Dedifferentiated amniotic fluid mesenchymal stem cell (primary cell): Measurements from ENCODE around the gene TMEM205.
"Not testable (repeated sequence)": the region's sequence is repeated elsewhere in the genome, so short reads cannot be mapped to it uniquely, and the experiment has no call there.

Source experiments
- DNase-seq: peaks from one replicate; pipeline ENCODE4 v3.0.0-alpha.2; 2016; ENCODE audit errors: extremely low spot score

TMEM205 gene

DNA sequence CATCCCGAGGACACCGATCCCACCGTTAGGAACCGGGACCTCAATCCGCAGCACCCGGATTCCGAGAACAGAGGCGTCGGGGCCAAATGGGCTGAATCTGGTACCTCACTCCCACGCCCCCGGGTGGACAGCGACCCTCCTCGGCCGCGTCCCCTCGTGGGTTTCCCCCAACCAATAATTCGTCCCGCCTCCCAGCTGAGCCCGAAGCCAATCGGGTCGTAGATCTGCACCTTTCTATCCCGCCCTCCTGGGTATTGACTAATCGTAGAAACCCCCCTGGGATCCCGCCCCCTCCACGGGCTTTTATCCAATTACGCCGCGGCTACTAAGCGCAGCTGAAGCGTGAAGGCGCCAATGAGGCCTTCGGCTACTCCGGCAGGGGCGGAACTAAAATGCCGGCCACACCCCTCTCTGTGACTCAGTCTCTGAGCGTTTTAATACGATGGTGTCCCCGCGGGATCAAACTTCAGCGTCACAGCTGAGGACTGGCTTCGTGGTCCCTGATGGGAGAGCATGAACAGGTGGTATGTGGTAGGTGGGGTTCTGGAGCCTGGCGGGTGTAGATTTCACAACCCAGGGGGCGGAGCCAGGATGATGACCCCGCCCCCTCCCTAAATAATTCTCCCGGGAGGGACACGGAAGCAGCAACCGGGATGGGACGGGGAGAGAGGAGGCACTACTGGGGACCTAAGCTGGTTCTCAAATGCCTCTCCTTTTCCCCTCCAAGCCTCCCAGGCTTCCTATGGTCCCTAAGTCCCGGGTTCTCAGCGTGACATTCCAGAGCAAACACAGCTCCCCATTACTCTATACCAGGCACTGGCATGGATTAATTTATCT is at the start of gene TMEM205, which contains the start of gene CCDC159:
TSS of gene TMEM205 (minus strand) at position 165 of the 837 bp plus-strand sequence. CDS start 649 bp downstream, outside the sequence.
TSS of gene CCDC159 (plus strand) at position 416 of the 837 bp plus-strand sequence. CDS start at position 504, 88 bp downstream.
- DNase-seq = peak; percentile 99

DNA sequence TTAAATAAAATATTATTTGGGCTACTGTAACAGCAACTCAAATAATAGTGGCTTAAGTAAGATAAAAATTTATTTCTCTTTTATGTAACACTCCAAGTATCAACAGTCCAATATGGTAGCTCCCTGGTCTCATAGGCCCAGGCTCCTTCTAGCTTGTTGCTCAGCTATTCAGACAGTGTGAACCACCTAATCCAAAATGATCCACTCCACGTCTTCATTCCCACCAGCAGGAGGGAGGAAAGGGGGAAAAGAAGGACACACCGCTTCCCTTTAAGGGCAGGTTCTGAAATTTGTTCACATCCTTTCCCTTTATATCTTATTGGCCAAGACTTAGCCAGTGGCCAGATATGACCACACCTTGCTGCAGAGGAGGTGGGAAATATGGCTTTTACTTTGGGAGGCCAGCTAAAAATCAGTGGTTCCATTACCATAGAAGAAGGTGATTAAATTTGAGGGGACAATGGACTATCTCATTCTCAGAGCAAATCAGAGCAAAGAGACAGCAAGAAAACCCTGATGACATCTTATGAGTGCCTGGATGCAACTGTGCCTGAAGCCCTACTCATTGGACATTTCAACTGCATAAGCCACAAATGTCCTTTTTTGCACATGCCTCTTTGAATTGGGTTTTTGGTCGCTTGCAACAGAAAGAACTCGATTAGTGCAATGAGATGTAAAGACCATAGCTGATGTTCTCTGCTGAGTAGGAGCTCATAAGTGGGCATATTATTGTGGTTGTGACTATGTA is 45.0 kb upstream of the TMEM205 start:
- DNase-seq = no peak

DNA sequence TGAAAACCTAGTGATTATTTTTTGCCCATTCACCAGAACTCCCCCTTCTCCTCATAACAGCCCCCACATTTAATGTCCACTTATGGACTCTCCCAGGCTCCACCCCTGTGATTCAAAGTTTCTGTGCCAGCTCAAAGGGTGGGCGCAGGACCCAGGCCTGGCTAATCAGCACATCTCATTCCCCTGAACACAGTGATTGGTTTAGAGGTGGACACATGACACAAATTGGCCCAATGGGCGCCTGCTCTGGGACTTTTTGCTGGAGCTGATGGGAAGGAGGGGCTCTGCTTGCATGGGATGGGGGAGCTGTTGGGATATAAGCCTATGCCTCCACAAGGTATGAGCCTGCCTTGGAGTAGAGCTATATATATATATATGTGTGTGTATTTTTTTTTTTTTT is 44.3 kb upstream of the TMEM205 start:
- DNase-seq = no peak

DNA sequence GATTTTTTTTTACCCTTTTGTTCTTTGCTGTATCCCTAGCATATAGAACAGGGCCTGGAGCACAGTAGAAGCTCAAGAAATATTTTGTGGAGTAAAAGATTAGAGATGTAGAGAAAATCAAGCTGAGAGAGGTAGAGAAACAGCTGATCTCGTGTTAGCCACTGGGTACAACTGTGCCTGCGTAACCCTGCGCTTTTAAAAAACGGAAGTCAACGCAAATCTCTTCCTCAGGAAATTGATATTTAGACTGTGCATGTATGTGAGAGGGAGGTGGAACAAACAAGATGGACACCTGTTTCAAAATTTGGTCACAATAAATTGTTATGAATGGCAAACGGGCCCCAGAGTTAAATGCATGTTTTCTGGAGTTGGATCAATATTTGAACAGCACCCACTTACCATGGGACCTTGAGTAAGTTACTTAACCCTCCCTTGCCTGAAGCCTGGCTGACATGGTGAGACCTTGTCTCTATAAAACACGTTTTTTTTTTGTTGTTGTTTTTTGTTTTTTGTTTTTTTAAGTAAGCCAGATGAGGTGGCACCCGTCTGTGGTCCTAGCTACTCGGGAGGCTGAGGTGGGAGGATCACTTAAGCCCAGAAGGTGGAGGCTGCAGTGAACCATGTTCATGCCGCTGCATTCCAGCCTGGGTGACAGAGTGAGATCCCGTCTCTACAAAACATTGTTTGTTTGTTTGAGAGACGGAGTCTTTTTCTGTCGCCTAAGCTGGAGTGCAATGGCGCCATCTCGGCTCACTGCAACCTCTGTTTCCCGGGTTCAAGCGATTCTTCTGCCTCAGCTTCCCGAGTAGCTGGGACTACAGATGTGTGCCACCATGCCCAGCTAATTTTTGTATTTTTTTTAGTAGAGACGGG is 41.3 kb upstream of the TMEM205 start:
- no peak for DNase-seq

DNA sequence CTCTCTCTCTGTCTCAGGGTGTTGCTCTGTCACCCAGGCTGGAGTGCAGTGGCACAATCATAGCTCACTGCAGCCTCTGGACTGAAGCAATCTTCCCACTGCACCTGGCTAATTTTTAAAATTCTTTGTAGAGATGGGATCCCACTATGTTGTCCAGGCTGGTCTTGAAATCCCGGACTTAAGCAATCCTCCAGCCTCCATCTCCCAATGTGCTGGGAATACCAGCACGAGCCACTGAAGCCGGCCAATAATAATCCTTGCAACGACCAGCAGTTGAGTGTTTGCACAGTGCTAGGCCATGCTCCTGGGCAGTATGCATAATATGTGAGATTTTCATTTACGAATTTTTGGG is 38.7 kb upstream of the TMEM205 start:
- DNase-seq = no peak

DNA sequence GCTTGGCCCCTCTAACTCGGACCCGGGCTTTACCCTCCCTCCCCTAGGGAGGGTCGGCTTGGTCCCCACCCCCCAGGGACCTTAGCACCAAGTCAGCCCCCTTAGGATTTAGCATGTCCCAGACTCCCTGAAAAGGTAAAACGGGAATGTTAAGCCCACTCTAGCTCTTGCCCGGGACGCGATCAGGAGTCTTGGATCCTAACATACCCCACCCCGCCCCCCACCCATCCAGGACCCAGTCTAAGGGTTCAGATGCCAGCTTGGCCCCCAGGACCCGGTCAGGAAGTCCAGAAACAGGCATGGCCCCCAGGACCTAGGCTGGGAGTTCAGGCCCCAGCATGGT is 37.6 kb upstream of the TMEM205 start:
- no peak for DNase-seq

DNA sequence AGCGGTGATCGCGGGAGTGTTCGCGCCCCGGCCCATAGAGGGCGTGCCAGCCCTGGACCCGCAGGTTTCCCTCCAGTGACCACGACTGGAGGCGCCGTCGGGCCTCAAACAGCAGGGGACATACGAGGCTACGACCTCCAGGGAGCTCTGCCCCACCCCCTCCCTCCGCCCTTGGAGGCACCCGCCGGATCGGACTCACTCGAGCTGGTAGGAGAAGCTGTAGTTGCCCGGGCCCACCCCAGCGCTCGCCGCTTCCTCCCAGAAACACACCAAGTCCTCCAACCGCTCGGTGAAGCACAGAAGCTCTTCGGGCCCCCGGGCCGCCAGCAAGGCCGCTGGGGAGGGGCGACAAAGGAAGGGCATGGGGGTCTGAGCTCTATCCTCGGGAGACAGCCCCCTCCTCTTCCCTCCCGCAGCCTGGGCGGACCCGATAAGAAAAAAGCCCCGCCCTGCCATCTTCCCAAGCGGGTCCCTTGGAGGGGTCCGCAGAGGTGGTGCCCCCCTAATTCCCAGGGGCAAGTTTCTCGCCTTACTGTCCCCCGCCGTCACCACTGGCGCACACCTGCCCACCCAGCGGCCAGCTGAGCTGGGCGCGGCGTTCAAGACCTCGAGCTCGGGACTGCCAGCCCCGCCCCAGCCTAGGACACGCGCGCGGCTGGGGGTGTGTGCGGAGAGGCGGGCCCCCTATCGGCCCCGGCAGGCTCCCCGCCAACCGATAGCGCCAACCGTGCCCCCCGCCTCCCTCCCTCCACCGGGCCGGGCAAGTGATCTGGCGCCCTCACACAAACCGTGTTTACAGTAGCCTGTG is 37.0 kb upstream of the TMEM205 start:
- no peak for DNase-seq

DNA sequence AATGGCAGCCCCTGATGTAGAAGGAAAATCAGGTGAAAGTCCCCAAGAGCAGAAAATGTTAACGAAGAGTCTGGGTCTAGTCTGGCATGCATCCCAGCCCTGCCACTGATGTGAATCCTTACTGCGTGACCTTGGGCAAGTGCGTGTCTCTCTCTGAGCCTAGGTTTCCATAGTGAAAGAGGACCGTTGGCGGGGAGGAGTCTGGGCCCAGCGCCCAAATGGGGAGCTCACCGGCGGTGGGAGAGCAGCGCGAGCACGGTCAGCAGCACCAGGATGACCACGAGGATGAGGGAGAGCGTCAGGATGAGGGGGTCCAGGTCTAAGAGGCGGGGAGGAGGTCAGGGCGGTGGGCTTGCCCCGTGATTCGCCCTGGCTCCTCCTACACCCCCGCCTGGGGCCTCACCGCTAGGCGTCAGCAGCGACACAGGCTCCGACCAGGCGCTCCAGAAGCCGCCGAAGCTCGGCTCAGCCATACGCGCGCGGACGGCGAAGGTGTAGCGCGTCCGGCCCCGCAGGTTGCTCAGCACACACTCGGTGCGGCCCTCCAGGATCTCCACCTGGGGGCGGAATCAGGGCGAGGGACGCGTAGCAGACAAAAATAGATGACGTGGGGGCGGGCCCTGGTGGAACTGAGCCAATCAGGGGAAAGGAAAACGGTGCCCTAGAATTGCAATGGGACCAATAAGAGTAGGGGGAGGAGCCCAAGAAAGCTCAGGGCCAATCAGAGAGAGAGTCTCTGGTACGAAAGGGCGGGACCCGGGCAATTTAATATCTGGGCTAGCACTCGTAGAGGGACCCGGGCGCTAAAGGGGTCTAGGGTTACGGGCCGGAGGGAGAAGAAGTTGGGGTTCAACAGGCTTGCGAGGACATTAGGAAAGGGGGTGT is 34.8 kb upstream of the TMEM205 start:
- DNase-seq = peak; percentile 89

DNA sequence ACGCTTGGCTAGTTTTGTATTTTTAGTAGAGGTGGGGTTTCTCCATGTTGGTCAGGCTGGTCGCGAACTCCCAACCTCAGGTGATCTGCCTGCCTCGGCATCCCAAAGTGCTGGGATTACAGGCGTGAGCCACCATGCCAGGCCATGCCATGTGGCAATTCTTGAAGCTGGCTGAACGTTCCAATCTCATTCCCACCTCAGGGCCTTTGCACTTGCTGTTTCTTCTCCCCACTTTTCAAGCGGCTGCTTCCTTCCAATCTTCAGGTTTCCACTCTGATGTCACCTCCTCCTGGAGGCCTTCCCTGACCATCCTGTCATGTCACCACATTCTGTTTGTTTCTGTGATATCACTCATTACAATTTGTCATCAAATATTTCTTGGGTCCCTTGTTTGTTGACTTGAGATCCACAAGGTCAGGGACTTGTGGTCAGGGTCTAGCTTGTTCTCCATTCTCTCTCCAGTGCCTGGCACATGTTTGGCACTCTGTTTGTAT is 33.8 kb upstream of the TMEM205 start:
- no peak for DNase-seq

DNA sequence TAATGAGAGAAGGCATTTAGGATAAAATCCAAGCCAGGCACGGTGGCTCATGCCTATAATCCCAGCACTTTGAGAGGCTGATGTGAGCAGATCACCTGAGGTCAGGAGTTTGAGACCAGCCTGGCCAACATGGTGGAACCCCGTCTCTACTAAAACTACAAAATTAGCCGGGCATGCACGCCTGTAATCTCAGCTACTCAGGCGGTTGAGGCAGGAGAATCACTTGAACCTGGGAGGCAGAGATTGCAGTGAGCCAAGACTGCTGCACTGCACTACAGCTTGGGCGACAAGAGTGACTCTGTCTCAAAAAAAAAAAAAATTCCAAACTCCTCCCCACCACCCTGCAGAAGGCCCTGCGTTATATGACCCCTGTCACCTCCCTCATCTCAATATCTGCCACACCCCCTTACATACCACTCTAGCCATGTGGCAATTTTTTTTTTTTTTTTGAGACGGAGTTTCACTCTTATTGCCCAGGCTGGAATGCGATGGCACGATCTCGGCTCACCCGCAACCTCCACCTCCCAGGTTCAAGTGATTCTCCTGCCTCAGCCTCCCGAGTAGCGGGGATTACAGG is 33.3 kb upstream of the TMEM205 start:
- DNase-seq = not testable (repeated sequence)

DNA sequence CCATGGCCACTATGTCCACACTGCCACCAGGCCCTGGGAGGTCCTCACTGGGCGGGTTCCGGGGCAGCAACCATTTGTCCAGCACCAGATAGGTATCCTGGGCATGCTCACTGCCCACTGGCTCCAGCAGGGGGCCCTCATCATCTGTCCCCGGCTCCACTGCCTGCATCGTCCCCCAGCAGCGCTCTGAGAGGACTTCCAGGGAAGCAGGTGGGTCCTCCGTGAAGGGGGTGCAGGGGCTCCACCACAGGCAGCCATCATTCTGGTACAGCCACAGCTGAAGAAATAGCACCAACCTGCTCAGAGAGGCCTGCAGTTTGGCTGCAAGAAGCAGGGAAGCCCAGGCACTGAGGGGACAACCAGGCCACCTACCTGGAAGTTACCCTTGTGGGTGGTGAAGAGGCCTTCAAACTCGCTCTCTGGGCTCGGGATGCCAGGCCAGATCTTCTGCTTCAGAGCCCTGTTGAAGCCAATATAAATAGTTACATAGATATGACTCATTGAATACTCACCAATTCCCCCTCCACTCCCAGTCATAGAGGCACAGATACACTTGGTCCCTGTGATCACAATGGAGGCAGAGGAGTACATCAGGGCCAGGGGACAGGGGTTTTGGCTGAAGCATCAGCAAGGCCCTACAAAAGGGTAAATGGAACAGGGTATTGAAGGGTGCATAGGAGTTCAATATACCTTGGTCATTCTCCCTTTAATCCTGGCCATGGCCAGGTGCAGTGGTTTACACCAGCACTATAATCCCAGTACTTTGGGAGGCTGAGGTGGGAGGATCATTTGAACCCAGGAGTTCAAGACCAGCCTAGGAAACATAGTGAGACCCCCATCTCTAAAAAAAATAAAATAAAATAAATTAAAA is 32.5 kb upstream of the TMEM205 start:
- DNase-seq = peak; percentile 63

DNA sequence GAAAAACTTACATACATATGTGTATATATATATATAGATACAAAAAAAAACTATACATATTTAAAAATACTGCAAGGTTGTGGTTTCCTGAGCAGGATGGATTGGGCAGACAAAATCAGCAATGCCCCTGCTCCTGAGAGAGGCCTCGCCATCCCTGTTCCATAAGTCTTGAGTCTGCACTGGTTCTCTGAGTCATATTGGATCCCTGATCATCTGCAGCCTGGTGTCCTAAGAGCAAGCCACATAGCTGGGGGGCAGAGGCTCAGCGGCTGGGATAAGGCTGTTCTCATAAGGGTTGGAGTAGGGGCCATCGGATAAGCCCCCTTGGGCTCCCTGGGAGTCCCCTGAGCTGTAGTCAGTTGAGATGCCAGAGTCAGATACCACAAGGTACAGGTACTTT is 31.7 kb upstream of the TMEM205 start:
- DNase-seq = no peak

DNA sequence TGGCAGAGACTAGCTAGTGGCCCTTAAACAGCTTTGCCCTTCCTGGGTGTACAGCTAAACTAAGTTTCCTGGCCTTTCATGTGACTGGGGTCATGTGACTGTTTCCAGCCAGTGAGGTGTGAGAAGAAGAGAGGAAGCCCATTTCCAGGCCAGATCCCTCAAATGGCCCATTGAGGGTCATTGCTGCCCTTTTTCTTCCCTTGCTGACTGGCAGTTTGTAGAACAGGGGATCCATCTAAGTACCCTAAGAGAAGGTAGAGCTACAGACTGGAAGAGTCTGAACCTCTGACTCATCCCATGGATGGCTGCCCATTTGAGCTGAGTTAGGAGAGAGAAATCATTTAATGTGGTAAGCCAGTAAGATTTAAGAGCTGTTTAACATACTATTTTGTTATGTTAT is 31.2 kb upstream of the TMEM205 start:
- DNase-seq = peak; percentile 32

DNA sequence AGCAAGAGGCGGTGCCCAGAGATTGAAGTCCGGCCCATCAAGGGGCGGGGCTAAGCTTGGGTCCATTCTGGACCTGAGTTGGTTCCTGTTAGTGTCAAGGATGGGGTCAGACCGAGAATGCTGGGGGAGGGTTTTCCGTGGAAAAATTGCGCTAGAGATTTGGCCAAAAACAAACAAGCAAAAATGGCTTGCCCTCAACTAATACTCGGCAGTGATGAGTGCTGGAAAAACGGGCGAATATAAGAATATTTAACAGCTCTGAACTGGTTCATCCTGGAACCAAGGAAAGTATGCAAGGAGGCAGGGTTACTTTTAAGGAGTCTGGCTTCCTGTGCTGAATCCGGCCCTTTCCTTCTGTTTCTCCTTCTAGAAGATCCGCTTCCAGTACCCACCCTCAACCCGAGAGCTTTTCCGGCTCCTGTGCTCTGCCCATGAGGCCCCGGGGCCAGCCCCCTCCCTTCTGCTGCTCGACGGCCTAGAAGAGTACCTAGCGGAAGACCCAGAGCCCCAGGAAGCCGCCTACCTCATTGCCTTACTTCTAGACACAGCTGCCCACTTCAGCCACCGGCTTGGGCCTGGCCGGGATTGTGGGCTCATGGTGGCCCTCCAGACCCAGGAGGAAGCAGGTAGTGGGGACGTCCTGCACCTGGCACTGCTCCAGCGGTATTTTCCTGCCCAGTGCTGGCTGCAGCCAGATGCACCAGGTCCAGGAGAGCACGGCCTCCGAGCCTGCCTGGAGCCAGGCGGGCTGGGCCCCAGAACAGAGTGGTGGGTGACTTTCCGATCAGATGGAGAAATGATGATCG is 29.3 kb upstream of the TMEM205 start:
- no peak for DNase-seq

DNA sequence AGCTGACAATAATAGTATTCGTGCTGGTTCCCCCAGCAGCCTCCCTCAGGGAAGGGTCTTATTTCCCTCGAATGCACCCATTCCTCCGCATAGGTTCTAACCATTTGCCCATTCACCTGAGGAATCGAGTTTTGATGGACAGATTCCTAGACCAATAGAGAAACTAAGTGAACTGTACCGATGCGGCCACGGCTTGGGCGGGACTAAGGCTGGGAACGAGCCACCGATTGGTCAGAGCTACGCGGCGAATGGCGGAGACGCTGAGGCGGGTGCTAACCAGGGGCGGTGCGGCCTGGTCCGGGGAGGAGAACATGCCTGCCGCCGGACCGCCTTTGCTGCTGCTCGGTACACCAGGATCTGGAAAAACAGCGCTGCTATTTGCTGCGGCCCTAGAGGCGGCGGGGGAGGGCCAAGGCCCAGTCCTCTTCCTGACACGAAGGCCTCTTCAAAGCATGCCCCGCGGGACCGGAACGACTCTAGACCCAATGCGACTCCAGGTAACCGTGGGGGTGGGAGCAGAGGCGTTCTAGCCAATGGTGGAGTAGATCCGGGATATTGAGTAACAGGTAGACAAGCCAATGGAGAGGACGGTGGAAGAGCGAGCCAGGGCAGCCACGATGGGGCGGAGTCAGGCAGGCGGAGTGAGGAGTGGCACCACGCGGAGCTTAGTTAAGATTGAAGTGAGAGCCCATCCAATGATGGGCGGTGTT is 28.5 kb upstream of the TMEM205 start, which contains the start of gene SWSAP1:
TSS of gene SWSAP1 (plus strand) at position 234 of the 710 bp plus-strand sequence. CDS start at position 249, 15 bp downstream.
- peak; percentile 99 for DNase-seq

DNA sequence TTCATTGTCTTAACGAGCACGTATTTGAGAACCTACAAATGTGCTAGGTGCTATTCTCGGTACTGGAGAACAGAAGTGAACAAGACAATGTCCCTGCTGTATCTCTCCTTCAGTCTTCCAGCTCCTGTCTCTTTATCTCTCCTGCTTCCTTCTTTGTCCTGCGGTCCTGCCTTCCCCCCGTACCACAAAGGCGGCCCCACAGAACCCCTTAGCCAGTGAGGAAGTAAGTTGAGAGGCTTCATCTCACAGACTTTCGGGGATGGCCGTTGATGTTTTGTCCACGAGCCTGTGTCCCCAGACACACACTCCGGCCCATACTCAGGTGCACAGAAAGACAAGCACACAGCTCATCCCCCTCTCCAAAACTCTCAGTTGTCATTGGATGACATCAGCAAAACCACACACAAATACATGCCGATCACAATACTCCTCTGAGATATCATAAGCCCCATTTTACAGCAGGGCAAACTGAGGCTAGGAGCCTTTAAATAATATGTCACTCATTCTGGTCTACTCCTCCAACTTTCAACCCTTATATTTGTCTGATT is 27.9 kb upstream of the TMEM205 start:
- DNase-seq = no peak
